HG02981 (cell line): ENCODE results near the gene PANK2.

Source experiments
- ATAC-seq: cut with Tn5 transposase; IDR thresholded peaks from one replicate; pipeline ENCODE4 v1.9.1; 2021; ENCODE audit warnings: mild to moderate bottlenecking, moderate library complexity; ENCODE audit not compliant: unreplicated experiment

PANK2 gene

DNA sequence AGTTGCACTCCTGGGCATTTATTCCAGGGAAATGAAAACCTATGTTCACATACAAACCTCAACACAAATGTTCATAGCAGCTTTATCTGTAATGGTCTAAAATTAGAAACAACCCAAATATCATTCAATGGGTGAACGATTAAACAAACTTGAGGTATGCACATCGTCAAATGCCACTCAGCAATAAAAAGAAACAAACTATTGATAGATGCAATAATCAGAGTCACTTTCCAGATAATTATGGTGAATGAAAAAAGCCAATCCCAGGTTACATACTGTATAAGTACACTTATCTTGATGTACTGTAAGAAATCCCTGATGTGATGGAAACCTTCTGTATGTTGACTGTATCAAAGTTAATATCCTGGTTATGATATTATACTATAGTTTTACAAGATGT is 87.3 kb downstream of the PANK2 start:
- ATAC-seq: no peak
